HG02943 (cell line): ENCODE data around the gene DUSP22.

Experiments
- ATAC-seq: cut with Tn5 transposase; IDR thresholded peaks from one replicate; pipeline ENCODE4 v1.9.1; 2021; ENCODE audit warnings: mild to moderate bottlenecking, low read depth, moderate library complexity; ENCODE audit not compliant: unreplicated experiment

Gene DUSP22

DNA sequence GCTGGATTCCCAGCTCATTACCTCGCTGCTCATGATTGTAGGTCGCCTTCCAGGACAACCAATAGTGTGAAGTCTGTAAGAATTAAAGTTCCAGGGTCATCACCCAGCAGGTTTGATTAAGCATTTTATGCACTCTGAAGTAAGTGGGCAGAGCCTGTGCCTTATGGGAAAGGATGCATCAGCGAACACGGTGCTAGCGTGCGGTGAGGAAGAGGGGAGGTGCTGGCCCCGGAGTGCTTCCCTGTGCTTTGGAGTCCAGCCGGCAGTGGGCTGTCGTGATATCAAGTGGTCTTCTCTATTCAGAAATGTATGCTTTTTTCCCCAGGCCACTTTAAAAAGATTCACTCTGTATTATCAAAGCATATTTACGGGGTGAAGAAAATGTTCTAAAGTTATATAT lies 16.0 kb downstream of the DUSP22 start:
- no peak for ATAC-seq

- no peak for ATAC-seq
Measured at GRCh38 chr6:308768-309167, 16.5 kb downstream of the DUSP22 start.

DNA sequence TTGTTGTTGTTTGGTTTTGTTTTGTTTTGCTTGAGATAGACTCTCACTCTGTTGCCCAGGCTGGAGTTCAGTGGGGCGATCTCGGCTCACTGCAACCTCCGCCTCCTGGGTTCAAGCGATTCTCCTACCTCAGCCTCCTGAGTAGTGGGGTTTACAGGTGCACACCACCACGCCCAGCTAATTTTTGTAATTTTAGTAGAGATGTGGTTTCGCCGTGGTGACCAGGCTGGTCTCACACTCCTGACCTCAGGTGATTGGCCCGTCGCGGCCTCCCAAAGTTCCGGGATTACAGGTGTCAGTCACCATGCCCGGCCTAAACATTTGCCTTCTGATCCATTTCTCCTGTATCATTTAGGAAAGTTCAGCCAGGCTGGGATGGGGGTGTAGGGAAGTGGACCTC lies 17.7 kb downstream of the DUSP22 start:
- no peak for ATAC-seq

- ATAC-seq: no peak
Measured at GRCh38 chr6:310671-311070, 18.4 kb downstream of the DUSP22 start.

- ATAC-seq: no peak
Measured at GRCh38 chr6:311679-312220, 19.5 kb downstream of the DUSP22 start.

DNA sequence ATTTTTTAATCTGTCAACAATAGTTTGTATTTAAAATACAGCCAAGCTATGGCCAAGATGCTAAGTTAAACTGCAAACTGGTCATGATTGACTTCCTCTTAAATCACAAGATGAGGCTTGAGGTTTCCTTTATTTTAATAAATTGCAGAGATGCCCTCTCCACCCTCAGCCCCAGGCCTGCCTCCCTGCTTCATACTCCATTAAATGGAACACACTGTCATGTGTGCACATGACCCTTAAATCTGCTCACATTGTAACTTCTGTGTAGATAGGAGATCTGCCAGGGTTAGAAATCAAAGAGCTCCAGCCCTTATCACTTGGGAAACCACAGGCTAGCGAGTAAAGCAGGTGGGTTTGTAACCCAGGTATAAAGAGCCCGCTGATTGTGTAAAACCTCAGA lies 20.8 kb downstream of the DUSP22 start:
- ATAC-seq: no peak

DNA sequence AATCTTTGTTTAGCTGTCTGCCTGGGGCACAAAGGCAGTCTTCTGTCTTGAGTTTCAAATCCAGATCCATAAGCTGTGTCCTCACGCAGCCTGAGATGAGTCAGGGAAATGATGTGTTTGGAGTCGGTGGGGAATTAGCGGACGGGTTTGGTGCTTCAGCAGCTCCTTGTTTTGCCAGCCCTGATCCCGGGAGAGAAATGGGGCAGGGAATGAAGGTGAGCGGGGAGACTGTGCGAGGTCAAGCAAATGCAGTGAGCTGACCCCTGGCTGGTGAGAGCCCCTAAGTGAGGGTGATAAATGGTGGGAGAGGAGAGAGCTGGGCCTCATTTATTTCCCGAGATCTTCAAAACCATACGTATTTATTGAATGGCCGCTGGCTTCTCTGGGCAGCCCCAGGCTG lies 21.6 kb downstream of the DUSP22 start:
- ATAC-seq: no peak

- ATAC-seq: no peak
Measured at GRCh38 chr6:314377-314776, 22.1 kb downstream of the DUSP22 start.

DNA sequence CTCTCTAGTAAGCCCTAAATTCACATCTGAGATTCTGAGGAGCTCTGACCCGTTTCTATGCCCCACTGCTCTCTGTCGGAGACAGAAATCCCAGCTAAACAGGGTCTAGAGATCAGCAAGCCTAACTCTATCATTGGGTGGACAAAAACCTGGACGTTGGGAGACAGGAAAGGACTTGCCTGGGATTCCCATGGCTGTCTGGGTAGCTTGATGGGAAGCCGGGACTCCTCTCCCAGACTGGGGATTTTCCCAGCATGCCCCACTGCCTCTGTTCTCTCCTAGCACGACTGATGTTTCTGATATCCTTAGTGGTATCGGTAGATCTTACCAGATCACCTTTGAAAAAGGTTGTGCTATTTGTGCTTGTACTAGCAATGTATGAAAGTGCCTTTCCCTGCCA lies 22.9 kb downstream of the DUSP22 start:
- no peak for ATAC-seq

DNA sequence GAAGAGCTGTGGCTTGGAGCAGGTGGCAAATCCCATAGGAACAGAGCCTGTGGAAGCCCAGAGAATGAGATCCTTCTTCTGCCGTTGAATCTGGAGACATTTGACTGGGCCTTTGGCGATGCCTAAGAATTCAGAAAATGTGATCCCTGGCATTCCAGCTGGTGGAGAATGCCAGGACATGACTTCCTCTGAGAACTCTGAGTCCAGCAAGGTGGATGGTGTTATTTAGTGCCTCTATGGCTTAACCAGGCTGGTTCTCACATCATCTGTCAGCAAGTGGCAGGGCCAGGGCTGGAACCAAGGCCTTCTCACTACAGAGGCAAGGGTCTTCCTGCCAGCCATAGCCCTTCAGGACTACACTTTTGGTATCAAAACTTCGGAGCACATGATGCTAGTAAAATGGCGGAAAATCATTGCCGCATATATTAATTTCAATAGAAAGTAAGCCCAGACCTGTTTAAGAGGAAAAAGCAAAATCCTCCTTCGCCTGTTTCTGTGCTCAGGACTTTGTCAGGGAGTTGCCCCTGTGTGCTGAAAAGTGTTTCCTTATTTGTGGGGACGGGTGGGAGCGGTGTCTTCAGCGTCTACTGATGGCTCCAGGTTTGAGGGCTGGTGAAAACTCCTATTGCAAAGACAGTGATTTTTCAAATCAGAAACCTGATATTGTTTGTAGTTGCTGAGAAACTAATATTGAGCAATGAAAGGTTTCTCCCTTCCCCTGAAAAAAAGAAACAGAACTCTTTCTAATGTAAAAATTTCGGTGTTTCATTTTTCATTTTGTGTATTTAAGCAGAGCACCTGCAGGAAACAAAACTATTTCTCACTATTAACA lies 23.9 kb downstream of the DUSP22 start:
- ATAC-seq: no peak

- ATAC-seq: no peak
Measured at GRCh38 chr6:316753-317038, 24.4 kb downstream of the DUSP22 start.

- ATAC-seq: no peak
Measured at GRCh38 chr6:317060-317447, 24.8 kb downstream of the DUSP22 start.

GRCh38 chr6:317448-318144 lies 25.3 kb downstream of the DUSP22 start:
- ATAC-seq: no peak

GRCh38 chr6:318243-318890 lies 26.1 kb downstream of the DUSP22 start:
- ATAC-seq: no peak

DNA sequence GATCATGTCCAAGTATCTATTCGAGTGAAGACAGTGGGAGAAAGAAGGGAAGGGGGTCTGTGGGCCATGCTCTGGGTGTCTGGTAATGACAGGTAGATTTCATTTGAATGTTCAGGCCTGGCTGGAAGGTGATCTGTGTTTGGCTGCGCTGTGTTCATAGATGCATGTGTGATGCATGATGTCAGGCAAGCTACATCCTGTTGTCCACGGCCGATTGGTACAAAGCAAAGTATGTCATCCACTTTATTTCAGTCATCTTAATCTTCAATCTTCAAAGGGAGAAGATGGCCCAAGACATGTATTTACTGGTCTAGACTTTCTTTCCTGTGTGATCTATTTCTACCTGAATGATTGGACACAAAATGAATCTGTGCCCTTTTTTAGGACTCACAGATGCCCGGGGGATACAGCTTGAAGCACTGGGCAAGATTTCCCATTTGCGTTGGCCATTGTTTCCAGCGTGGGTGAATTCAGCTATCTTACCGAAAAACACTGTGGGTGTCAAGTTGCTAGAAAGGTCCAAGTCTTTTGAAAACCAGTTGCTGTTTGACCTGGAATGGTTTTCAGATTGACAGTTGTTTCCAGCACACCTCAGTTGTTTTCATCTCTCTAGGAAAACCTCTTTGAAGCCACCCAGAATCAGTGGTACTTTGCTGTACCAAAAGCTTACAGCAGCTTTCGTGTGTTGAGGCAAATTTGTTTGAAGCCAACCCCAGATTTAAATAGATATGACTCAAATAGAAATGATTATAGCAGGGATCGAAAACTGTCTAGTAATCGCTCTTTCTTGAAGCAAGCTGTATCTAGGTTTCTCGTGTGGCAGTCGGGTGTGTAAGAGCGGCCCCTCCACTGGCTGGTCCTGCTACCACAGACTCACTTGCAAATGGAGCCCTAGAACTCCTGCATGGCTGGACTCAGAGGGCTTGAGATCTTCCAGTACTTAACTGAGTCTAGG lies 27.2 kb downstream of the DUSP22 start:
- ATAC-seq: no peak

GRCh38 chr6:320351-321157 lies 28.3 kb downstream of the DUSP22 start:
- no peak for ATAC-seq

- no peak for ATAC-seq
Measured at GRCh38 chr6:321158-321438, 28.8 kb downstream of the DUSP22 start.

DNA sequence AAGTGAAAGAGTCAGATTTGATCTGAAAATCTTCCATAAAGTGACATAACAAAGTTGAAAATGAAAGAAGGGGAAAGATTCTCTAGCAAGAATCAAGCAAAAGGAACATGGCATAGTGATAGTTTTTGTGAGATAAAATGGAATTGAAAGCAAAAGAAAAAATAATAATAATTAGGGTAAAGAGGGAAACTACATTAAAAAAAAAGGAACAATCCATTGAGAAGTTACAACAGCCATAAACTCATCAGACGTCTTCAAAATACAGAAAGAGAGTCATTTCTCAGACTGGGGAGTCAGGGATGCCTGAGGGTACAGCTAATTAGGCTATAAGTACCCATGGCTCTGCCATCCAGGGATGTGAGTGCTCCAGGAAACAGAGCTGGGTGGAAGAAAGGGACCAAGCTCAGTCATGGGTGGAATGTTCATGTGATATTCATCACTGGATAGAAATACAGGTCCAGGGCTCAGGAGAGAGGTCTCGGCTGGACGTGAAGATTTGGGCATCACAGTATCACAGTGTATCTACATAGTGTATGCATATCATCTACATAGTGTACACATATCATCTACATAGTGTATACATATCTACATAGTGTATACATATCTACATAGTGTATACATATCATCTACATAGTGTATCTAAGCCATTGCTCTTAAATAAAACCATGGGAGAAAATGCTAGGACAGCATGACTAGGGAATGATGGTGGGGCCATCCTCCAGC lies 29.4 kb downstream of the DUSP22 start:
- no peak for ATAC-seq

- no peak for ATAC-seq
Measured at GRCh38 chr6:322259-322930, 30.1 kb downstream of the DUSP22 start.
